Lower lobe of right lung (tissue), 2 donors: ENCODE results near the gene LRRFIP2. TPM values are rescaled to one million over a fixed set of nuclear protein-coding genes. Genes with fewer than 3 reads are reported as not detected.
"Not testable (repeated sequence)": the region's sequence is repeated elsewhere in the genome, so short reads cannot be mapped to it uniquely, and the experiment has no call there.

ENCODE experiments used
- ATAC-seq, 2 donors: fragments of 200-7000 bp; cut with Tn5 transposase; one replicate each; pipeline ENCODE4 v1.9.1; 2020 to 2022; ENCODE audit warnings: mild to moderate bottlenecking in 2 of 2, moderate library complexity in 2 of 2
- DNase-seq: peaks from one replicate; pipeline ENCODE4 v3.0.0-alpha.2; 2020
- H3K27ac ChIP-seq: fragments of 200-600 bp; one replicate; pipeline ENCODE4 v1.8.0; 2022
- H3K27me3 ChIP-seq: fragments of 200-600 bp; one replicate; pipeline ENCODE4 v1.8.0; 2022; ENCODE audit warnings: low read depth
- H3K36me3 ChIP-seq: fragments of 200-600 bp; one replicate; pipeline ENCODE4 v1.8.0; 2022; ENCODE audit warnings: mild to moderate bottlenecking
- H3K4me1 ChIP-seq: fragments of 200-600 bp; one replicate; pipeline ENCODE4 v1.8.0; 2022
- H3K4me3 ChIP-seq: fragments of 200-600 bp; one replicate; pipeline ENCODE4 v1.8.0; 2022; ENCODE audit warnings: mild to moderate bottlenecking
- H3K9me3 ChIP-seq: fragments of 200-600 bp; one replicate; pipeline ENCODE4 v1.8.0; 2022
- CTCF ChIP-seq: fragments of 200-600 bp; IDR thresholded peaks from one replicate; pipeline ENCODE4 v1.8.0; 2022; ENCODE audit warnings: antibody characterized with exemption, mild to moderate bottlenecking
- intact Hi-C: fragments of 100-400 bp; cut with DNase I; formaldehyde crosslinking; loops from one replicate; pipeline ENCODE4 v1.11.0; 2022
- total RNA-seq: library from RNA; stranded (reverse); fragmentation: NEBNext Ultra II Directional; extraction: Animal tissue kit (Norgen Biotek cat#: 25700); gene quantifications from one replicate; pipeline ENCODE4 v1.2.1, GENCODE V29; 2021
- donor health status: DM: no; HTN: yes; CAD: no; lungs with severe emphysema.

Gene LRRFIP2
- total RNA-seq, 1 donor from 2014 or later = 44.4 TPM

- peak overlapping the region; percentile 3 for H3K27ac ChIP-seq
- no peaks in the 10 kb centered on the region for H3K27me3 ChIP-seq
- DNase-seq (no peak), ATAC-seq (no peak)
- no peak for TF ChIP-seq CTCF
- no peak overlapping the region for H3K4me3 ChIP-seq
- H3K36me3 ChIP-seq = peaks cover 10% of the 10 kb centered on the region
- no peaks in the 10 kb centered on the region for H3K9me3 ChIP-seq
- intact Hi-C loops = no loop called here
- peaks cover 56% of the 10 kb centered on the region for H3K4me1 ChIP-seq
Observed at GRCh38 chr3:37148208-37148607, 26.2 kb downstream of the LRRFIP2 start.

- Histone ChIP-seq H3K27me3 (no peaks in the 10 kb centered on the region), H3K4me3 (no peak overlapping the region), H3K27ac (peak overlapping the region; percentile 3), H3K36me3 (peaks cover 15% of the 10 kb centered on the region), H3K9me3 (no peaks in the 10 kb centered on the region), H3K4me1 (peaks cover 56% of the 10 kb centered on the region)
- DNase-seq = no peak
- intact Hi-C loops = no loop called here
- ATAC-seq = no peak
- no peak for TF ChIP-seq CTCF
Observed at GRCh38 chr3:37147666-37148065, 26.7 kb downstream of the LRRFIP2 start.

GRCh38 chr3:37146927-37147326, 27.5 kb downstream of the LRRFIP2 start:
- H3K4me3 ChIP-seq, H3K27ac ChIP-seq, intact Hi-C loops, H3K9me3 ChIP-seq, DNase-seq, ATAC-seq, H3K27me3 ChIP-seq: not testable (repeated sequence)
- Histone ChIP-seq H3K4me1 (peaks cover 56% of the 10 kb centered on the region), H3K36me3 (peaks cover 22% of the 10 kb centered on the region)

- peaks cover 56% of the 10 kb centered on the region for H3K4me1 ChIP-seq
- peak; percentile 45 to 66 for ATAC-seq
- H3K4me3 ChIP-seq = no peak overlapping the region
- intact Hi-C loops = no loop called here
- H3K36me3 ChIP-seq = peaks cover 26% of the 10 kb centered on the region
- TF ChIP-seq CTCF = no peak
- no peak for DNase-seq
- peak overlapping the region; percentile 73 for H3K27ac ChIP-seq
- no peaks in the 10 kb centered on the region for H3K27me3 ChIP-seq
- no peaks in the 10 kb centered on the region for H3K9me3 ChIP-seq
Observed at GRCh38 chr3:37145611-37146010, 28.8 kb downstream of the LRRFIP2 start.

- Histone ChIP-seq H3K36me3 (peaks cover 26% of the 10 kb centered on the region), H3K9me3 (no peaks in the 10 kb centered on the region), H3K4me3 (no peak overlapping the region), H3K27ac (peak overlapping the region; percentile 73), H3K27me3 (no peaks in the 10 kb centered on the region), H3K4me1 (peaks cover 58% of the 10 kb centered on the region)
- ATAC-seq = peak; percentile 35 to 57
- intact Hi-C loops = no loop called here
- no peak for TF ChIP-seq CTCF
- no peak for DNase-seq
Observed at GRCh38 chr3:37144806-37145205, 29.6 kb downstream of the LRRFIP2 start.

- DNase-seq (no peak), ATAC-seq (peak; percentile 27 to 37)
- intact Hi-C loops = no loop called here
- H3K9me3 ChIP-seq = no peaks in the 10 kb centered on the region
- TF ChIP-seq CTCF = no peak
- peaks cover 26% of the 10 kb centered on the region for H3K36me3 ChIP-seq
- H3K27ac ChIP-seq = peak overlapping the region; percentile 73
- H3K4me3 ChIP-seq = no peak overlapping the region
- peaks cover 57% of the 10 kb centered on the region for H3K4me1 ChIP-seq
- H3K27me3 ChIP-seq = no peaks in the 10 kb centered on the region
Observed at GRCh38 chr3:37143821-37144220, 30.6 kb downstream of the LRRFIP2 start.
